Astrocyte (in vitro differentiated cells and primary cell): ENCODE measurements around the gene MAPK11. TPM values are rescaled to one million over a fixed set of nuclear protein-coding genes. Genes with fewer than 3 reads are reported as not detected.

Experiments used
- DNase-seq: peaks from one replicate; pipeline ENCODE4 v3.0.0-alpha.2; 2010; ENCODE audit warnings: low read depth
- FAIRE-seq: peaks from 2 replicates; lab custom pipeline; 2011; peaks lifted over from hg19 to GRCh38; lab: Jason Lieb, UNC
- H2AFZ ChIP-seq: 2 replicates; pipeline ENCODE4 v1.6.0; 2012; ENCODE audit warnings: low read depth, low read length, inconsistent platforms
- H3K27ac ChIP-seq: 2 replicates; pipeline ENCODE4 v1.5.1; 2011; ENCODE audit warnings: low read depth, low read length, inconsistent platforms
- H3K27me3 ChIP-seq: 2 replicates; pipeline ENCODE4 v1.6.0; 2011; ENCODE audit warnings: low read length, inconsistent platforms; ENCODE audit not compliant: insufficient read depth
- H3K36me3 ChIP-seq: 2 replicates; pipeline ENCODE4 v1.5.1; 2011; ENCODE audit warnings: low read length, inconsistent platforms; ENCODE audit not compliant: insufficient read depth
- H3K4me1 ChIP-seq: 2 replicates; pipeline ENCODE4 v1.5.1; 2011; ENCODE audit warnings: low read length, inconsistent platforms; ENCODE audit not compliant: insufficient read depth
- H3K4me2 ChIP-seq: 2 replicates; pipeline ENCODE4 v1.6.0; 2012; ENCODE audit warnings: low read length, inconsistent platforms
- H3K4me3 ChIP-seq: 2 replicates; pipeline ENCODE4 v1.5.1; 2011; ENCODE audit warnings: low read depth, mild to moderate bottlenecking, low read length, inconsistent platforms; ENCODE audit not compliant: insufficient read depth
- H3K79me2 ChIP-seq: 2 replicates; pipeline ENCODE4 v1.6.0; 2012; ENCODE audit warnings: mild to moderate bottlenecking, low read length, inconsistent platforms; ENCODE audit not compliant: insufficient read depth
- H3K9ac ChIP-seq: 2 replicates; pipeline ENCODE4 v1.6.0; 2012; ENCODE audit warnings: mild to moderate bottlenecking, low read length, inconsistent platforms
- H3K9me3 ChIP-seq: 2 replicates; pipeline ENCODE4 v1.5.1; 2012; ENCODE audit warnings: low read depth, mild to moderate bottlenecking, low read length, inconsistent platforms; ENCODE audit not compliant: insufficient read depth
- H4K20me1 ChIP-seq: 2 replicates; pipeline ENCODE4 v1.6.0; 2012; ENCODE audit warnings: low read length, inconsistent platforms; ENCODE audit not compliant: insufficient read depth
- H3K27ac Mint-ChIP-seq: one replicate; pipeline ENCODE4 v1.8.0; 2021; ENCODE audit warnings: mild to moderate bottlenecking, mixed read lengths; ENCODE audit not compliant: unreplicated experiment
- H3K27me3 Mint-ChIP-seq: one replicate; pipeline ENCODE4 v1.8.0; 2021; ENCODE audit warnings: low read depth, mixed read lengths; ENCODE audit not compliant: unreplicated experiment
- H3K36me3 Mint-ChIP-seq: one replicate; pipeline ENCODE4 v1.8.0; 2021; ENCODE audit warnings: low read depth, mixed read lengths; ENCODE audit not compliant: unreplicated experiment
- H3K4me1 Mint-ChIP-seq: one replicate; pipeline ENCODE4 v1.8.0; 2021; ENCODE audit warnings: low read depth, mixed read lengths; ENCODE audit not compliant: unreplicated experiment
- H3K4me3 Mint-ChIP-seq: one replicate; pipeline ENCODE4 v1.8.0; 2021; ENCODE audit warnings: mild to moderate bottlenecking, moderate library complexity, mixed read lengths; ENCODE audit not compliant: unreplicated experiment
- H3K9me3 Mint-ChIP-seq: one replicate; pipeline ENCODE4 v1.8.0; 2021; ENCODE audit warnings: mild to moderate bottlenecking, mixed read lengths; ENCODE audit not compliant: unreplicated experiment
- CTCF ChIP-seq: IDR thresholded peaks from 2 replicates; pipeline ENCODE4 v1.5.1; 2011; ENCODE audit warnings: low read depth, mild to moderate bottlenecking, inconsistent platforms, low read length, moderate library complexity; ENCODE audit not compliant: insufficient read depth
- EZH2 ChIP-seq: IDR thresholded peaks from 2 replicates; pipeline ENCODE4 v1.6.1; 2012; ENCODE audit warnings: mild to moderate bottlenecking, low read length, inconsistent platforms; ENCODE audit not compliant: insufficient read depth
- total RNA-seq: library from RNA; stranded (reverse); gene quantifications from 2 replicates; pipeline ENCODE4 v1.2.1, GENCODE V29; 2021

MAPK11 gene
- total RNA-seq, 1 donor from 2014 or later, result 19.6 TPM

- H3K4me2 ChIP-seq, result no peak overlapping the region
- Mint-ChIP-seq H3K4me1 (peaks cover 9% of the 10 kb centered on the region), H3K4me3 (no peak overlapping the region), H3K27me3 (peaks cover 10% of the 10 kb centered on the region), H3K9me3 (peaks cover 2% of the 10 kb centered on the region), H3K36me3 (peaks cover 2% of the 10 kb centered on the region), H3K27ac (no peak overlapping the region)
- H3K9me3 ChIP-seq, result no peaks in the 10 kb centered on the region
- H3K9ac ChIP-seq, result no peak overlapping the region
- no peak for DNase-seq
- H3K27me3 ChIP-seq, result no peaks in the 10 kb centered on the region
- H3K27ac ChIP-seq, result no peak overlapping the region
- H3K4me3 ChIP-seq, result no peak overlapping the region
- TF ChIP-seq CTCF, result no peak
- TF ChIP-seq EZH2, result no peak
- peaks cover 19% of the 10 kb centered on the region for H3K4me1 ChIP-seq
- H3K36me3 ChIP-seq, result no peaks in the 10 kb centered on the region
- peaks cover 3% of the 10 kb centered on the region for H4K20me1 ChIP-seq
- H2AFZ ChIP-seq, result no peak overlapping the region
- peaks cover 11% of the 10 kb centered on the region for H3K79me2 ChIP-seq
- no peak for FAIRE-seq
Measured at GRCh38 chr22:50310949-50311444, 40.8 kb upstream of the MAPK11 start.

GRCh38 chr22:50310031-50310722, 40.0 kb upstream of the MAPK11 start:
- peaks cover 26% of the 10 kb centered on the region for H3K4me1 ChIP-seq
- H3K4me1 Mint-ChIP-seq, result peaks cover 12% of the 10 kb centered on the region
- no peaks in the 10 kb centered on the region for H3K9me3 ChIP-seq
- H3K9ac ChIP-seq, result no peak overlapping the region
- H3K4me2 ChIP-seq, result no peak overlapping the region
- no peaks in the 10 kb centered on the region for H3K27me3 ChIP-seq
- no peak overlapping the region for H3K4me3 ChIP-seq
- H3K27ac ChIP-seq, result no peak overlapping the region
- H3K4me3 Mint-ChIP-seq, result peak overlapping the region; percentile 20
- no peak overlapping the region for H3K27ac Mint-ChIP-seq
- DNase-seq (no peak), FAIRE-seq (no peak)
- peaks cover 2% of the 10 kb centered on the region for H3K9me3 Mint-ChIP-seq
- TF ChIP-seq EZH2 (no peak), CTCF (no peak)
- no peak overlapping the region for H2AFZ ChIP-seq
- peaks cover 5% of the 10 kb centered on the region for H3K27me3 Mint-ChIP-seq
- no peaks in the 10 kb centered on the region for H3K36me3 ChIP-seq
- H3K79me2 ChIP-seq, result peaks cover 19% of the 10 kb centered on the region
- peaks cover 7% of the 10 kb centered on the region for H4K20me1 ChIP-seq
- H3K36me3 Mint-ChIP-seq, result peaks cover 2% of the 10 kb centered on the region

GRCh38 chr22:50309601-50309991, 39.4 kb upstream of the MAPK11 start:
- H3K4me1 Mint-ChIP-seq, result peaks cover 12% of the 10 kb centered on the region
- H2AFZ ChIP-seq, result no peak overlapping the region
- no peaks in the 10 kb centered on the region for H3K9me3 ChIP-seq
- peaks cover 4% of the 10 kb centered on the region for H3K27me3 Mint-ChIP-seq
- DNase-seq (no peak), FAIRE-seq (no peak)
- no peak for TF ChIP-seq EZH2
- no peak for TF ChIP-seq CTCF
- H3K9me3 Mint-ChIP-seq, result peaks cover 2% of the 10 kb centered on the region
- H3K27me3 ChIP-seq, result no peaks in the 10 kb centered on the region
- no peak overlapping the region for H3K4me3 ChIP-seq
- H3K79me2 ChIP-seq, result peaks cover 25% of the 10 kb centered on the region
- peaks cover 32% of the 10 kb centered on the region for H3K4me1 ChIP-seq
- no peak overlapping the region for H3K4me3 Mint-ChIP-seq
- H4K20me1 ChIP-seq, result peaks cover 13% of the 10 kb centered on the region
- peaks cover 2% of the 10 kb centered on the region for H3K36me3 Mint-ChIP-seq
- H3K4me2 ChIP-seq, result no peak overlapping the region
- no peaks in the 10 kb centered on the region for H3K36me3 ChIP-seq
- H3K9ac ChIP-seq, result no peak overlapping the region
- no peak overlapping the region for H3K27ac Mint-ChIP-seq
- no peak overlapping the region for H3K27ac ChIP-seq
